Dermis blood vessel endothelial cell (primary cell): ENCODE data around the gene TMEM87B. TPM values are rescaled to one million over a fixed set of nuclear protein-coding genes. Genes with fewer than 3 reads are reported as not detected.
"Not testable (repeated sequence)": the region's sequence is repeated elsewhere in the genome, so short reads cannot be mapped to it uniquely, and the experiment has no call there.

Experiments
- DNase-seq: peaks from one replicate; pipeline ENCODE4 v3.0.0; 2010
- total RNA-seq: library from RNA; depleted of rRNA; stranded (reverse); fragments of >200 nt; gene quantifications from 2 replicates; pipeline ENCODE4 v1.2.3, GENCODE V29; 2014

Gene TMEM87B
- total RNA-seq, 1 donor from 2014 or later, result 35.1 TPM

DNA sequence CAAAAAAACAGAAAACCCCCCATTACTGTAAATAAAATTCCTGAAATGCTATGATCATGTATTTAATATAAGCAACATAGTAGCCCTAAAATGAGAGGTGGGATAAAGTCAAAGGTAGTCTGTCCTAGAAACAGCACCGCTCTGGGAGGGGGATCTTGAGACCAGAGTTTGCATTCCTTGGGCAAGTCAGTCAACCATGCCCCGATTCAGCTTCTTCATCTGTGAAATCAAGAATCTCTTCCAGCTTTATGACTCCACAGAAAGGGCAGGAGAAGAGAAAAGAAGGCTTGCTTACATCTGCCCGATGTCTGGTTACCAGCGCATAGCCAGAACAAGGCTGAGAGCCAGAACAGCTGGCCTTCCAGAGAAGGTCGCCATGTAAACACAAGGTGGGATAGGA lies 81.0 kb downstream of the TMEM87B start:
- no peak for DNase-seq

DNA sequence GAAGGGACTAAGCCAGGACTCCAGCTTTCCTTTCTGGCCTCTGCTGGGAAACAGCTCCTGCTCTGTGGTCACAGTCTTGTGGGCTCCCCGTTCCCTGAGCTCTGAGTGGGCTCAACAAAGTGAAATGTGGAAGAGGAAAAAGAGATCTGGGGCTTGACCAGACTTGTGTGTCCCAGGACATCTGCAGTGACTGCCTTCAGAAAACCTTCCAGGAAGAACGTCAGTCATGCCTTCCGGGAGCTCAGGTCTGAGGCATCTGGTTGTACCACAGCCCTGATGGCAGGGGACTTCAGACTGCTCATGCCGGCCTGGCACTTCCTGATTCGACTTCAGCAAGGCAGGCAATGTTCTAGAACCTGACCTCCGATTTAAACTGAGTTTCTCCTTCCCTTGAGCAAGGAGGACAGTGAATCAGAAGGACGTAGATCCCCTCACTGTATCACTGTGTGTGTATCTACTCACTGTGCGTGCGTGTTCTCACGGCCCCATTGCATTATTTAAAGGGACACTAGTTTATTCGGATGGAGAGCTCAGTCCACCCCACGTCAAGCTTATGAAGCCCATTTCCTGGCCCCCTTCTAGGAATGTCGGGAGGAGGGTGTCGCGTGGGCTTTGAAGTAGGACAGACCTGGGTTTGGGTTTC lies 82.6 kb downstream of the TMEM87B start:
- DNase-seq, result peak; percentile 65

DNA sequence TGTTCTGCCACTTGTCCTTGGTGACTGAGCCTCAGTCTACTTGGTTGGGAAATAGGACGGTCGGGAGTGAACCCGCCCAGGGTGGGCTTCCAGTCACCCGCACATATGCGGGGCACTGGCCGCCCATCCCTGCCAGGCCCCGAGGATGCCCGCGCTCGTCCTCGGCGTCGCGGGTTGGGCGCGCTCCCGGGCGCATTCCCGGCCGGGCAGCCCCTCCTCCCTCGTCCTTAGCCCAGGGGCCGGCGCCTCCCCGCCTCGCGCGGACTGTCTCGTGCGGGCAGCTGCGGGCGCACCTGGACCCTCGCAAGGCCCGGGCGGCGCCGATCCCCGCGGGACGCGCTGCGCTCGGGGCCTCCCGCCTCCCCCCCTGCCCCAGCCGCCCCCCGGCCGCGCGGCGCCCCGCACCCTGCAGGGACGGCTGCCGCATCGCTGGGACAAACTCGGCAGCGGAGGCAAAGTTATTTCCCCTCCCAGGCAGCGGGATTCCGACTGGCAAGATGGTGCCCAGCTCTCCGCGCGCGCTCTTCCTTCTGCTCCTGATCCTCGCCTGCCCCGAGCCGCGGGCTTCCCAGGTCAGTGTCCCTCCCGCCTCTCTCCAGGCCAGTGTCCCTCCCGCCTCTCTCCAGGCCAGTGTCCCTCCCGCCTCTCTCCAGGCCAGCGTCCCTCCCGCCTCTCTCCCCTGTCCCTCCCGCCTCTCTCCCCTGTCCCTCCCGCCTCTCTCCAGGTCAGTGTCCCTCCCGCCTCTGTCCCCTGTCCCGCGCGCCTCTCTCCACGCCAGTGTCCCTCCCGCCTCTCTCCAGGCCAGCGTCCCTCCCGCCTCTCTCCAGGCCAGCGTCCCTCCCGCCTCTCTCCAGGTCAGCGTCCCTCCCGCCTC lies 83.3 kb downstream of the TMEM87B start, which contains the start of gene FBLN7:
Gene FBLN7, plus strand, starts transcription at position 227 of the 874 bp plus-strand sequence. Its CDS starts 271 bp downstream, at position 498.
- DNase-seq, result peak; percentile 42

DNA sequence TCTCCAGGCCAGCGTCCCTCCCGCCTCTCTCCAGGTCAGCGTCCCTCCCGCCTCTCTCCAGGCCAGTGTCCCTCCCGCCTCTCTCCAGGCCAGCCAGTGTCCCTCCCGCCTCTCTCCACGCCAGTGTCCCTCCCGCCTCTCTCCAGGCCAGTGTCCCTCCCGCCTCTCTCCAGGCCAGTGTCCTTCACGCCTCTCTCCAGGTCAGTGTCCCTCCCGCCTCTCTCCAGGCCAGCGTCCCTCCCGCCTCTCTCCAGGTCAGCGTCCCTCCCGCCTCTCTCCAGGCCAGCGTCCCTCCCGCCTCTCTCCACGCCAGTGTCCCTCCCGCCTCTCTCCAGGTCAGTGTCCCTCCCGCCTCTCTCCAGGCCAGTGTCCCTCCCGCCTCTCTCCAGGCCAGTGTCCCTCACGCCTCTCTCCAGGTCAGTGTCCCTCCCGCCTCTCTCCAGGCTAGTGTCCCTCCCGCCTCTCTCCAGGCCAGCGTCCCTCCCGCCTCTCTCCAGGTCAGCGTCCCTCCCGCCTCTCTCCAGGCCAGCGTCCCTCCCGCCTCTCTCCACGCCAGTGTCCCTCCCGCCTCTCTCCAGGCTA lies 84.1 kb downstream of the TMEM87B start:
- DNase-seq, result not testable (repeated sequence)

DNA sequence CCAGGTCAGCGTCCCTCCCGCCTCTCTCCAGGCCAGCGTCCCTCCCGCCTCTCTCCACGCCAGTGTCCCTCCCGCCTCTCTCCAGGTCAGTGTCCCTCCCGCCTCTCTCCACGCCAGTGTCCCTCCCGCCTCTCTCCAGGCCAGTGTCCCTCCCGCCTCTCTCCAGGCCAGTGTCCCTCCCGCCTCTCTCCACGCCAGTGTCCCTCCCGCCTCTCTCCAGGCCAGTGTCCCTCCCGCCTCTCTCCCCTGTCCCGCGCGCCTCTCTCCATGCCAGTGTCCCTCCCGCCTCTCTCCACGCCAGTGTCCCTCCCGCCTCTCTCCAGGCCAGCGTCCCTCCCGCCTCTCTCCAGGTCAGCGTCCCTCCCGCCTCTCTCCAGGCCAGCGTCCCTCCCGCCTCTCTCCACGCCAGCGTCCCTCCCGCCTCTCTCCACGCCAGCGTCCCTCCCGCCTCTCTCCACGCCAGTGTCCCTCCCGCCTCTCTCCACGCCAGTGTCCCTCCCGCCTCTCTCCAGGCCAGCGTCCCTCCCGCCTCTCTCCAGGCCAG lies 84.7 kb downstream of the TMEM87B start:
- not testable (repeated sequence) for DNase-seq

DNA sequence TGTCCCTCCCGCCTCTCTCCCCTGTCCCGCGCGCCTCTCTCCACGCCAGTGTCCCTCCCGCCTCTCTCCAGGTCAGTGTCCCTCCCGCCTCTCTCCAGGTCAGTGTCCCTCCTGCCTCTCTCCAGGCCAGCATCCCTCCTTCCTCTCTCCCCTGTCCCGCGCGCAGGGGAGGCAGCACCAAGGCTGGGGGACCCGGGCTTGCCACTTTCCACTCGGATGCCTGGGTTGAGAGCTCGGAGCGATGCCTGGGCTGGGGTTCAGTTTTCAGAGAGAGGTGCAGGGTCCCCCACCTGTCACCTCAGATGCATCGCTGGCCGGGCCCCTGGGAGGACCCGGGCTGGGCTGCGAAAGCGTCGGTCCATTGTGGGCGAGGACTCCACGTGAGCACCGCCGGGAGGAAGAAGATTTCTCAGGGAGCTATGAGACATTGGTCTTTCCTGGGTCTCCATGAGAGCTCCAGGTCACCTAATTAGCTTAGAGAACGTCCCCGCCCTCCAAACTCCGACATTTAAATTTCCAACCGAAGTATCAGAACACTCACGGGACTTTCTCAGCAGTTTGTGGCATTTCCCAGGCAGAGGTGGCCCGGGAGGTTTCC lies 85.2 kb downstream of the TMEM87B start:
- no peak for DNase-seq

DNA sequence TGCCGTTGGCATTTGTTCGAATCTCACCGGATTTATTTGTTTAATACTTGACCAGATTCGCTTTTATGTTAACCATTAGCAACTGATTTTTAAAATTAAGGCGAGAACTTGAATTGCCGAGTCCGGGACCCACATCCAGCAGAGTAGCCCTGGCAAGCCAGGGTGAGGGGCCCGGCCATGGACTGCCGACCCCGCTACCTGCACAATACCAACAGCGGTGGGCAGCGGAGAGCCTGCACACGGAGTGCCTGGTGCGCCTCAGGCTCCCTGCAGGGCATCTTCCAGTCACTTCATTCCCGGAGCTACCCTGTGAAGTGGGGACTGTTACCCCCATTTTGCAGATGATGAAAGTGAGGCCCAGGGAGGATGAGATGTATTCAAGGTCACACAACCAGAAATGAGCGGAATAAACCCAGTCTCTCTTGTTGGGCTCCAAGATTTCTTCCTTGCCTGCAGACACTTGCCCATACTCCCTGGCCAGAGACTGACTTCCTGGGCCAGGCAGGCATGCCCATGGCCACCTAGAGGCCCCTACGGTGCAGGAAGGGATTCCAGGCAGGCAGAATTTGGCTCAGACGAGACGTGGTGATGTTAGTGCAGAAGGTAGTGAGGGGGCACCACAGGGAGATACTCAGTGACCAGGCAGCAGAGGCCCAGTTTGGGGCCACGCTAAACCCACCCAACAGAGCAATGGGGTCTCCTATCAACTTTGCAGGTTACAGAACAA lies 86.0 kb downstream of the TMEM87B start:
- no peak for DNase-seq

DNA sequence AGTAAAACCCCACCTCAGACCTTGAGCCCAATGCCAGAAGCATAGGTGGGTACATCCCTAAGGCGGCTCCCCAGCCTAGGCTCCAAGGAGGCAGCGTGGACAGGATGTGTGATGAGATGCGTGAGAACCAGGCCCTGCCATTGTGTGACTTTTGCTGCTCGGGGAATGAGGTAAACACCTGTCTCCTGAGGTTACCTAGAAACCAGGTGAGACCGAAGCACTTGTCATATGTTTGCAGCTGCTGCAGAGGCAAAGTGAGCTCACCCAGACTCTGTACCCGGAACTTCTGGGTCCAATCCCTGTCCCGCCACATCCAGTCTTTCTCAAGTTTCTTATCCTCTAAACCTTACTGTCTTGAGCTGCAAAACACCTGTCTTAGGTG lies 86.5 kb downstream of the TMEM87B start:
- DNase-seq, result no peak

DNA sequence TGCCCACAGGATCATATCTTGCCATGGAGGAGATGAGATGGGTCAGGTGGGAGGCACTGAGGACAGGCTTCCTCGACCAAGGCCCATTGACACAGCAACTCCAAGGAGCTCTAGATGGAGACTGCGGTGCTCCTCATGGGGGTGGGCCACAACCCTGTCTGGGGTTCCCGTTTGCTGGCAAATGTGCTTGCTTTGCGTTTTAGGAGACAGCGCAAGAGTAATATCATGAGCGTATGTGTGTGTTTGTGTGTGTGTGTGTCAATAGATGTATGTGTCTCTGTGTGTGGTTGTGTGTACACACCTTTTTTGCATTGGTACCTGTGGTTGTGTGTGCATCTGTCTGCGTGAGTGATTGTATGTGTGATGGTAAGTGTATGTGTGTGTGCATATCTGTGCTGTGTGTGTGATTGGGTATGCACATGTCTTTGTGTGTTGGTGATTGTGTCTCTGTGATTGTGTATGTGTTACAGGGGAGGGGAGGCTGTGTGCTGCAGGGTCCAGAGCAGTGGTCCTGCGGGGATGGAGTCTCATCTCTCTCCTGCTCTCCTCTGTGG lies 87.5 kb downstream of the TMEM87B start:
- no peak for DNase-seq

DNA sequence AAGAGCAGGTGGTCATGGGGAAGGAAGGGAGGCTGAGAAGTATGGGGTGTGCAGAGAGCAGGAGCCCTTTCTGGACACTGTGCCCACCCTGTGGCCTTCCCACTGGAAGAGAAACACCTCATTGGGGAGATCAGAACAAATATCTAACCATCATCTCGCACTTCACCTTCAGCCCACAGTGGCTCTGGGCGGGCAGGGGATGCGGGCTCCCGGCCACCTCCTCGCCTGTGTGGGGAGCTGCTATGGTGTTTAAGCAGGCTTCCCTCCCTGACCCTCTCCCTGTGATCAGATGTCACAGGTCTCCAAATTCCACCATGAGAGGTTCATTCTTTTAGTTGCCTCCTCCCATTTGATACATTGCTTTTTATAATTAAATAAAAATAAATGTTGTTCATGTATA lies 88.1 kb downstream of the TMEM87B start:
- no peak for DNase-seq

DNA sequence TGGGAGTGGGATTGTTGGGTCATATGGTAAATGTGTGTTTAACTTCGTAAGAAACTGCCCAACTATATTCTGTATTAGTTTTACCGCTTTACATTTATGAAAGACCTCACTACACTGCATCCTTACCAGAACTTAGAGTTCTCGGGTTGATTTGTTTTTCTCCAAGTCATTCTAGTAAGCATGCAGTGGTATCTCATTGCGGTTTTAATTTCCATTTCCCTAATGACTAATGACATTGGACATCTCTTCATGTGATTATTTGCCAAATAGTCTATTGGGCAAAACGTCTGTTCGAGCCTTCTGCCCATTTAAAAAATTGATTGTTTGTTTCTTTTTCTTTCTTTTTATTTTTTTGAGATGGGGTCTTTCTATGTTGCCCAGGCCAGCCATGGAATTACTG lies 89.9 kb downstream of the TMEM87B start:
- DNase-seq, result no peak

DNA sequence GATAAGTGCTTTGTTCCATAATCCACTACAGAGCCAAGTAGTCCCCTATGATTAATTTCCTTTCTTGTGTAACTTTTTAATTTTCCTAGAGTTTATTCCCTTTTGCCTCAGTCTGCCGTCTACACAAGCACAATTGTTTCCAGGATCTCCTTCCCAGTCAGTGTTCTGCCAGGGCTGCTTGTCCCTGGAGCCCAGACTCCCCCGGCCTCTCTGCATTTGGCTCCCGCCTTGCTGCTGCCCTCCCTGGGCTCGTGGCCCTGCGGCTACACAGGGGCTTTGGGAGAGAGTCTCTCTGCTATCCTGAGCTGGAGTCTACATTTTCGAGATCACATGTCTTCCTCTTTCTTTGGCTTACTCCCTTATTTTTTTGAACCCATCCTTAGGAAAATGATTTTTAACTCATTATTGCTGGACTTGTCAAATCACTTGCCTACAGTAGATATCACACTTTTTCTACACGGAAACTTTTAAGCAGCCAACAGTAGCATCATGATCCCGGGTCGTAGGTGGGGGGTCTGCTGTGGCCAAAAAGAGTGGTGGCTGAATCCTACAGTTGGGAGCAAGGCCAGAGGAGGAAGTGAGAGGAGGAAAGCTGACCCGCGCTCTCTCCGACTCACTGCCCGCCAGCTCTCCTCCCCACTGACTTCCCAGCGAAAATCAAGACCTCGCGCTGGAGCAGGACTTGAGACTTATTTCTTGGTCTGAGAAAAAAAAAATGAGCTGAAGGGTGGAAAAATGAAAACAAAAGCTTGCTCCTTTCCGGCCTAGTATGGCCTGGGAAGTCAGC lies 92.5 kb downstream of the TMEM87B start:
- no peak for DNase-seq

DNA sequence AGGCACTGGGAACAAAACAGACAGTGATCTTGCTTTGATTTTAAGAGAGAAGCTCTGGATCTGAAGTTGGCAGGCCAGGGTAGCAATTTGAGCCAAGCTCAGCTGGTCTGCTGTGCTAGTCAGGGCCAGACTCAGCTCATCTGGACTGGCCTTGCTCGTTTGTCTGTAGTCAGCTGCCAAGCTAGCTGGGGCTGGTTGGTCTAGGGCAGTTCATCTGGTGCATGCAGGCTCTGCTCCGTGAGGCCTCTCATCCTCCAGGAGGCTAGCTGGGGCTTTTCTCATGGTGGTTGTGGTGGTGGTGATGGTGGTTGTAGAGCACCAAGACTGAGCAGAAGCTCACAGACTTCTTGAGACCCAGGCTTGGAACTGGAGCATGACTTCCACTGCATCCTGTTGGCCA lies 93.4 kb downstream of the TMEM87B start:
- no peak for DNase-seq

DNA sequence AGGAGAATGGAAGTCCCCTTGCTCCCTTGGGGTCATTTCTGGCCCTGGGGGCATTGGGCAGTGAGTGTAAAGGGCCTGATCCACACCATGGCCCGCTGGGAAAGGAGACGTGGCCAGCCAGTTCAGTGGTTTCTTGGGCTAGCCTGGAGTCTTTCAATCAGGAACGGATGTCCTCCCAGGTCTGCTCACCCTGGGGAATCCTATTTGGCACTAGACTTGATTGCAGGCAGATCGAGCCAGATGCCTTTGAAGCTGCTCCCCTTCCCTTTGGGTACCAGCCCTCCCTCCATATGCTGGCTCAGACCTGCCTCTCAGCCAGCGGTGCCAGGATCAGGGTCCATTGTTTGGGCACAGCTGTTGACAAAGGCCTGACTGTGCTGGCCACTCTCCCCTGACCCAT lies 94.1 kb downstream of the TMEM87B start:
- DNase-seq, result no peak

DNA sequence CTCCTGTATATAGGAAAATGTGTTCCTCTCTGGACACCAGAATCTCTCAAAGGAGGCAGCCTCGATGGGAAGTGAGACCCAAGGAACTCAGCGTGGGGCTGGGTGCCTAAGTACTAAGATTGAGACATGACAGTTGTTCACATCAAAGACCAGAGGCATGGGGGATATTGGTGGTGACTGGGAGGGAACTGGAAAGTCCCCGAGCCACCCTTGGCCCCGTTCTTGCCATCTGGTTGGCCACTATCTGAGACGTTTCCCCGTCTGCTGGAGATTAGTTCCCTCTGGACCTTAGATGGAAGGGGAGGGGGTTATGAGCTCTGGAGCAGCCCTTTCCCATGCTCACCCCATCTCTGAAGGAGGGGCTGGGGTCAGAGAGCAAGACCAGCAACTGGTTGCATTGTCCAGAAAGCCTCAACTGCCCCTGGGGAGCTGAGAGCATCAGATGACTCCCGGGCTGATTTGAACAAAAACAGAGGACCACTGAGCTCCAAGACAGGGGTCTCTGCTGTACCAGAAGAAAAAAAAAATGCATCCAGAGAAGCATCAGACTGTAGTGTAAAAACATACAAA lies 94.9 kb downstream of the TMEM87B start:
- DNase-seq, result no peak

DNA sequence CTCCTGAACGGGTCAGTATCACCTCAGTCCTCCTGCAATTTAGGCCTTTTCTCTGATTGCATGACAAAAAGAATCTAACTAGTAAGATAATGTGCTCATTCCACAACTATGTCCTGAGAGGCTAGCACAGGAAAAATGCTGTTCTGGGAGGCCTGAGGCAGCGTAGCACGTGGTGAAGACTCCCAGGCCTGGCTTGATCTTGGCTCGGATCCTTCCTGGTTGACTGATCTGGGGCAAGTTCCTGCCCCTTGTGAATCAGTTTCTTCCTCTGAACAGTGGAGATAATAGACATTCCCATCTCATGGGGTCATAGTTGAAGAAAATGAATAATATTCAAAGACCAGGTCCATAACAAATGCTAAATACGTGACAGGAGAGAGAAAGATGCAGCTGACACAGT lies 95.4 kb downstream of the TMEM87B start:
- peak; percentile 84 for DNase-seq

DNA sequence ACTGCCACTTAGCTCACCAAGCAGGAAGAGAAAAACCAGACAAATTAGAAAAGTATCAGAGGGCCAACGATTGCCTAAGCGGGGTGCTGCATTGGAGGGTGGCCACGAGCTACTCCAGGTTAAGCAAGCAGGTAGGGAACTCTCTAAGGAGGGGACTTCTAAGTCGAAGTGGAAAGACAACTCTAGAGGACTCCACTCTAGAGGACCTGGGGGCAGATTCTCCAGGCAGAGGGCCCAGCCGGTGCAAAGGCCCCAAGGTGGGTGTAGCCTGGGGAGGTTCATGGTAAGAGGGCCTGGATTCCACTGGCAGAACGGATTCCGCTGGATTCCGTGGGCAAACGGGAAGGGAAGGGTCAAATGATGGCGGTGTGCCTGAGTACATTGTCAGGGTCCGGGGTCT lies 95.8 kb downstream of the TMEM87B start:
- no peak for DNase-seq

DNA sequence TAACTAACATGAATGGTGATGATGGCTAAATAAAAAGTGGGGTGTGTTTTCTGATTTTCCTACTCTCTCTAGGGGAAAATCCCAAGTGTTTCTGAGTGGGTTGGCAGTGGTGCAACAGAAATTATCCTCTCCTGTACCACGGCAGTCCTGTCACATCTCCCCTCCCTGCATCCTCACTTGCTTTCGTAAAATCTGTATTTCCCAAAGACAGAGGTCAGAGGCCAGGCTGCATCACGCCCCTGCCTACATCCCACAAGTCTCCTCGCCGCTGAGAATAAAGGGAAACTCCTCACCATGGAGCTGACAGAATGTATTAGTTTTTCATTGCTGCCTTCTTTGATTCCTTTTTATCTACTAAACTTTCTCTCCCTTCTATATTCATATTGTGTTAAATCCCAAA lies 96.2 kb downstream of the TMEM87B start:
- no peak for DNase-seq

DNA sequence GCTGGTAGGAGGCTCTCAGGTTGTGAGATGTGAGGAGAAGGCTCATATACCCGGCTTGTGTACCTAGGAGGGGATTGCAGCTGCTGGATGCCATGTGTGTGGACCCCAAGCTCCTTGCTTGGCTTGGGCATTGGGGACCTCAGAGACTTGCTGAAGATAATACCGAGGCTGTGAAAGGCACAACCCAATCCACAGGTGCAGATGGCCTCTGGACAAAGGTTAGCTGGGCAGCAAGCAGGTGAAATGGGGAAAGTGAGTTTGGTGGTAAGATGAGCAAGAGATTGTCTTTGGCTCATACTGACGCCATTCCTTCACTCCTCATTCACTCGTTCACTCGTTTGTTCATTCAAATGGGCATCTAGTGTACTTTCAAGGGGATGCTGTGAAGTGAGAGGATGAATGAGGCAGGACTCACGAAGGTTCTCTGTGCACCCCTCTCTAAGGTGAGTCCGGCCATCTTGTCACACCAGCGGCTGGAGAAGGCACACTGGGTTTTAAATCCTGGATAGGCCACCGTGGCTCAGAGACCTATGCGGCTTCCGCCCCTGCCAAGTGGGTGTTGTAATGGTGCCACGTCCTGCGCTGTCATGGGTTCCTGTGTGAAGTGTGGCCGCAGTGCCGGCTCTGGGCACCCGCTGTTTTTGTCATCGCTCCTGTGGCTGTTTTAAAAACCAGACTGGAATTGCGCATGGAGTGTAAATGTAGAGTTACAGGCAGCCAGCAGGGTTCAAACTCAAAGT lies 96.8 kb downstream of the TMEM87B start:
- DNase-seq, result no peak
